IPS-18a (cell line): ENCODE measurements around the gene PEPD.

Source experiments
- H3K27ac ChIP-seq: one replicate; pipeline ENCODE4 v1.5.1; 2013; ENCODE audit warnings: low read length
- H3K27me3 ChIP-seq: one replicate; pipeline ENCODE4 v1.6.1; 2013; ENCODE audit warnings: mild to moderate bottlenecking, low read length; ENCODE audit not compliant: control insufficient read depth, insufficient read depth
- H3K36me3 ChIP-seq: one replicate; pipeline ENCODE4 v1.6.1; 2013; ENCODE audit warnings: low read depth, low read length; ENCODE audit not compliant: control insufficient read depth
- H3K4me1 ChIP-seq: one replicate; pipeline ENCODE4 v1.6.1; 2013; ENCODE audit warnings: low read depth, low read length; ENCODE audit not compliant: control insufficient read depth
- H3K4me3 ChIP-seq: one replicate; pipeline ENCODE4 v1.5.1; 2013; ENCODE audit warnings: low read length
- H3K9ac ChIP-seq: one replicate; pipeline ENCODE4 v1.6.1; 2013; ENCODE audit warnings: mild to moderate bottlenecking, low read length, moderate library complexity
- H3K9me3 ChIP-seq: one replicate; pipeline ENCODE4 v1.6.1; 2013; ENCODE audit warnings: low read depth, low read length; ENCODE audit not compliant: control insufficient read depth

Gene PEPD

DNA sequence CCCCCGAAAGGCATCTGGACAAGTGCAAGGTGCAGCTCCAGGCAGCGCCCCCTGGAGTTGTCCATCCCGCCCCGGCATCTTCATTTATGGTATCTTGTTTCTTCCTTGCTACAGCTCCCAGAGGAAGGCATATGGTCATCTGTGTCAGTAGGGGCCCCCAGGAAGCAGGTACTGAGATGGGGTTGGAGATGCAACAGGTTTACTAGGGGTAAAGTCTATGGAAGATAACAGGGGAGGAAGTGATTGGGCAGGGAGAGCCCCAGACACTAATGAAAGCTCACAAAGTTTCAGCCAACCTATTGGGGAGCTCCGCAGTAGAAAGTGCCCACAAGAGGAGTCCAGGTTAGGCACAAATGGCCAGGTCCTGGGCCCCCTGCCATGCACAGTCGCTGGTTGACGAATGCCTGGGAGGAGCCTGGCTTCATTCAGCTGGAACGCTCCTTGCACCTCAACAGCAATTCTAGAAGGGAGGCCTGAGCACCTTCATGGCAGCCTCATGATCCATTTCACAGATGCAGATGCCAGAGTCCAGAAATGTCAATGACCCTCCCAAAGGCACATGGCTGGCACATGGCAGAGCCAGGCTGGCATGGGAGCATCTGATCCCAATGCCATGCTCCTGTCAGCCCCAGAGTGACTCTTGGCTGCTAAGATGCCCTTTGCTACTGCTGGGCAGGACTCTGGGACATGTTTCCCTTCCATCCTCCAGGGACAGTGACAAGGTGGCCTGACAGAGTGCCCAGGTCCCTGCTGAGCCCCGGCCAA, 23.8 kb upstream of the PEPD start:
- Histone ChIP-seq H3K9me3 (no peaks in the 10 kb centered on the region), H3K4me3 (no peak overlapping the region), H3K9ac (no peak overlapping the region), H3K27ac (no peak overlapping the region), H3K4me1 (no peaks in the 10 kb centered on the region), H3K27me3 (no peaks in the 10 kb centered on the region), H3K36me3 (no peaks in the 10 kb centered on the region)

DNA sequence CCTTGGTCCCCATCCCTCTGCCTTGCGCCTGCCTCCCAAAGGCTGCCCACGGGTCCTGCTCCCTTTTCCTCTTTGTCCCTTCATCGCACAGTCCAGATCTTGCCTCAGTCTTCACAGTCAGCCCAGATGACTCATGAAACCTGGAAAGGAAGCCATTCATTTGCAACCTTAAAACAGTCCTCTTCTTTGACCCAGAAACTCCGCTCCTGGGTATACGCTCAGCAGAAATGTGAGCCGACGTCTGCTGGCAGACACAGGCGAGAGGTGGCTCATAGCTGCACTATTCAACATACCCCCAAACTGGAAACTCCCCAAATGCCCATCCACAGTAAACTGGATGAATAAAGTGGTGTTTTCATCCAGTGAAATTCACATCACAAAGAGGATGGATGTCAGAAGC, 13.6 kb upstream of the PEPD start:
- Histone ChIP-seq H3K27me3 (no peaks in the 10 kb centered on the region), H3K9ac (no peak overlapping the region), H3K36me3 (no peaks in the 10 kb centered on the region), H3K4me3 (no peak overlapping the region), H3K27ac (no peak overlapping the region), H3K4me1 (peaks cover 12% of the 10 kb centered on the region), H3K9me3 (no peaks in the 10 kb centered on the region)

DNA sequence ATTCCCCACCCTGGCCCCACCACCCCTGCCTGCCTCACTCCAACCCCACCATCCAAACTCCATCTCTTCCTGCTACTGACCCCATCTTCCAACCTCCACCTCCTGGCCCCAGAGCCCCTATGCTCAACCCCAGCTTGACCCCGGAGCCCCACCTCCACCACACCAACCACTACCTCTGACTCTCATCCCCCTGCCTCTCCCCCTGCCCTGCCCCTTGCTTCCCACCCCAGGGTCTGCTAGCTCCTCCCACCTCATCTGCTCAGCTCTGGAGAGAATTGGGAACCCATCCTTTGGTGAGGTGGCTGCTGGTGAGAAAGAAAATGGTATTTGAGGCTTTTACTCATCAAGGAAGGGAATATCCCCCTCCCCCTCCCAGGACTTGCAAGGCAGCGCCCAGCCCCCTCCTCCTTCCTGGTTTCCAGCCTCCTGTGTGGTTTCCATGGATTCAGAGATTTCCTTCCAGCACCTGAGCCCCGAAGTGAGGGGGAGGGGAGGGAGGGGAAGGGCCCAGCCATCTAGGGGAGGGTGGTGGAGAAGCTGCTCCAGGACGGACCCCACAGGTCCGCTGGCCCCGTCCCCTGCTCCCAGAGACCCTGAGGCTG, 11.4 kb upstream of the PEPD start:
- no peaks in the 10 kb centered on the region for H3K27me3 ChIP-seq
- H3K27ac ChIP-seq = no peak overlapping the region
- peaks cover 17% of the 10 kb centered on the region for H3K4me1 ChIP-seq
- no peak overlapping the region for H3K9ac ChIP-seq
- no peaks in the 10 kb centered on the region for H3K36me3 ChIP-seq
- H3K9me3 ChIP-seq = no peaks in the 10 kb centered on the region
- no peak overlapping the region for H3K4me3 ChIP-seq

DNA sequence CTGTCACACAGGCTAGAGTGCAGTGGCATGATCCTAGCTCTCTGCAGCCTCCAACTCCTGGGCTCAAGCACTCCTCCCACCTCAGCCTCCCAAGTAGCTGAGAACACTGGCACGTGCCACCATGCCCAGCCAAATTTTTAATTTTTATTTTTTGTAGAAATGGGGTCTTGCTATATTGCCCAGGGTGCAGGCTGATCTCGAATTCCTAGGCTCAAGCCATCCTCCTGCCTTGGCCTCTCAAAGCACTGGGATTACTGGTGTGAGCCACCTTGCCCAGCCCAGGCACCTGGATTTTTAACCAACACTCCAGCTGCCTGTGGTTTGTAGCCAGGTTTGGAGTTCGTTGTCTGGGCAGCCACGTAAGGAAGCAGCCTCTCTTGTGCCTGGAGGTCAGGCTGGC, 9.3 kb upstream of the PEPD start:
- Histone ChIP-seq H3K4me3 (no peak overlapping the region), H3K27ac (no peak overlapping the region), H3K27me3 (no peaks in the 10 kb centered on the region), H3K9ac (no peak overlapping the region), H3K4me1 (peaks cover 17% of the 10 kb centered on the region), H3K9me3 (no peaks in the 10 kb centered on the region), H3K36me3 (no peaks in the 10 kb centered on the region)

DNA sequence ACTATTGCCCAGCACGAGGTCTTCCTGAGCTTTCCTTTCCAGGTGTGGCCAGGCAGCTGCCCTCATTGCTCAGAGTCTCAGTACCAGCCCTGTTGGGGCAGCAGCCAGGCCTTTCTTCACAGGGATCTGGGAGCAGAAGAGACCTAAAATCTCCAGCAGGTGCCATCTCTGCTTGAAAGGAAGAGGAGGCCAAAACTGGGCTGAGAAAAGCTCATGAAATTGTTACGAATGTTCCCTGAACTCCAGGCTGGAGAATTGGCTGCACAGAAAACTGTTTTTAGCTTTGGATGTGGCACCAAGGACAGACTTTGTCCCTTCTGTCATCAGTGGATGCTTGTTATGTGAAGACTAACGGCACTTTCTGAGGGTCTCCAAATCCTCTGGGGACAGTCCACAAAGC, 8.7 kb upstream of the PEPD start:
- H3K9me3 ChIP-seq = no peaks in the 10 kb centered on the region
- H3K27ac ChIP-seq = no peak overlapping the region
- no peak overlapping the region for H3K9ac ChIP-seq
- no peaks in the 10 kb centered on the region for H3K27me3 ChIP-seq
- peaks cover 17% of the 10 kb centered on the region for H3K4me1 ChIP-seq
- H3K4me3 ChIP-seq = no peak overlapping the region
- no peaks in the 10 kb centered on the region for H3K36me3 ChIP-seq

DNA sequence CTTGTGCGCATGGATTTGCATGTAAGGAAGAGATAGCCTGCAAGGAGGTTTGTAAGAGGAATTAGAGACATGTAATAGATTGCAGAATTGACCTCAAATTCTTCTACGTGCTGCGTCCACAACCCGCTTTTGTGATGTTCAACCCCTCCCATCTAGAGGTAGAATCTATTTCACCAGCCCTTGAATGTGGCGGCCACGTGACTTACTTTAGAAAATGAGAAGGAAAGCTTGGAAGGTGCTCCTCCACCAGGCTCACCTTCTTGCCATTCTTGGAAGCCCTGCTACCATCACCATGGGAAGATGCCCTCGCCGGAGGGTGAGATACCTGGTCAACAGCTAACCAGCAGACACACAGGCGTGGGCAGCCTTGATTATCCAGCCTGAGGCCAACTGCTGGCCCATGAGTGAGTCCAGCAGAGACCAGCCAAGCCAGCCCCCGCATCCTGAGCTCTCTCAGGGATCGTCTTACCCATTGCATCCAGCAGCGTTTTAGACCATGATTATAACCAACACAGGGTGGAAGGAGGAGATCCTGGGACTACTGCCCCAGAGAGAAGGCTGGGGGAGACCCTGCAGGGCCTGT, 7.6 kb upstream of the PEPD start:
- Histone ChIP-seq H3K9ac (no peak overlapping the region), H3K27ac (no peak overlapping the region), H3K36me3 (no peaks in the 10 kb centered on the region), H3K27me3 (no peaks in the 10 kb centered on the region), H3K4me1 (peaks cover 17% of the 10 kb centered on the region), H3K4me3 (no peak overlapping the region), H3K9me3 (no peaks in the 10 kb centered on the region)

DNA sequence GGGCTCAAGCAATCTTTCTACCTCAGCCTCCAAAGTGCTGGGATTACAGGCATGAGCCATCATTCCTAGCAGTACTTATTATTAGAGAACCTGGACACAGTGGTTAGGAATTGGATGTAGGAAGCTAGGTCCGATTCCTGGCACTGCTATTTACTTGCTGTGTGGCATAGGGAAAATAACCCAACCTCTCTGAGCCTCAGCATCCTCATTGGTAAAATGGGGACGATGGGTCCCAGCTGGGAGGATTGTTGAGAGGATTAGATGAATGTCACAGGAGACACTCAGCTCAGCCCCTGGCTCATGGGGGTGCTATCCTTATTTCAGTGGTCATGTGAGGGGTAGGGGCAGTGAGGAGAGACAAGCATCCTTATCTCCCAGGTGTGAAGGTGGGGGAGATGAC, 6.8 kb upstream of the PEPD start:
- no peaks in the 10 kb centered on the region for H3K9me3 ChIP-seq

DNA sequence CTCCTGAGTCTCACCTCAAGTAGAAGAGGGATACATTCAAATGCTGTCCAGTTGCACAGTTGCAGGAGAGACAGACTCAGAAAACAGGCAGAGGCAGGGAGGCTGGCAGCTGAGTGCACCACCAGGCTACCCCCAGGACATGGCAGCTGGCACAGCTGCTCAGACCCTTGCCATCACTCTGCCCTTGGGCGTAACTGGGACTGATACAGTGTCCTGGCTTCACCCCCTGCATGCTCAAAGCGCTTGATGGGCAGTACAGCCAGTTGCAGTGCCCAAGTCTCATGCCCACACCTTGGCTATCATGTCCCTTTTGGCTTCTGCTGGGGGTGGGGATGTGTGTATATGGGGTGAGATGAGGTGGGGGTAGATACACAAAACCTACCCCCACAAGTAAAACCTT, 5.5 kb upstream of the PEPD start:
- Histone ChIP-seq H3K27me3 (no peaks in the 10 kb centered on the region), H3K9me3 (no peaks in the 10 kb centered on the region), H3K4me3 (no peak overlapping the region), H3K9ac (no peak overlapping the region), H3K36me3 (no peaks in the 10 kb centered on the region), H3K4me1 (peaks cover 4% of the 10 kb centered on the region), H3K27ac (no peak overlapping the region)

More for the DNA sequence above, 6.8 kb upstream of the PEPD start:
- Histone ChIP-seq H3K4me3 (no peak overlapping the region), H3K9ac (no peak overlapping the region), H3K27ac (no peak overlapping the region), H3K27me3 (no peaks in the 10 kb centered on the region), H3K4me1 (peaks cover 13% of the 10 kb centered on the region), H3K36me3 (no peaks in the 10 kb centered on the region)

DNA sequence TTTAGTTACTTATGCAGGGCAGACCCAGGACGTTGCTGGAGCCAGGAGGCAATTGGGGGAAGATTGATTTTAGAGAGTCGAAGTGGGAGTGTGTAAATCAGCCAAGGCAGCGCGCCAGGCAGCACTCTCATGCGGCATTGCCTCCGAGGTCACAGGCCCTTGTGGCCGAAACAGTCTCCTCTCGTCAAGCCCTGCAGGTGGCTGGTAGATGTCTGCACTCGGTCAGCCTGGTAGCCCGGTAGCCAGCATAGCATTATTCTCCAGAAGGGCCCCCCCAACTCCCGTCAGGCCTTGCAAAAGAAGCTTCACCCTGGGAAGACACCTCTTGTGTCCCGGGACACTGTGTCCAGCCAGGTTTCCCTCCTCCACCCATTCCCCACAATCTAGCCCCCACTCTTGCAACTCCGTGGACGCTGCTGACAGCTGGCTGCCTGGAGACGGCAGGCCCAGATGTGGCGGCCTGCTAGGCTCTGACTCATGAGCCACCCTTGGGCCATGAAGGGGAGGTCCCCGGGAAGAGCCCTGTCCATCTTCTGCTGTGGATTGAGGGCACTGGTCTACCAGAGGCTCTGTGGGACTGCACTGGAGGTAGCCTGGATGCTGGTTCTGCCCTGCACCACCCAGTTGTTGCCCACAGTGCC, 2.6 kb upstream of the PEPD start:
- Histone ChIP-seq H3K36me3 (no peaks in the 10 kb centered on the region), H3K27ac (no peak overlapping the region), H3K4me1 (peaks cover 4% of the 10 kb centered on the region), H3K27me3 (no peaks in the 10 kb centered on the region), H3K9ac (no peak overlapping the region), H3K4me3 (no peak overlapping the region), H3K9me3 (no peaks in the 10 kb centered on the region)

DNA sequence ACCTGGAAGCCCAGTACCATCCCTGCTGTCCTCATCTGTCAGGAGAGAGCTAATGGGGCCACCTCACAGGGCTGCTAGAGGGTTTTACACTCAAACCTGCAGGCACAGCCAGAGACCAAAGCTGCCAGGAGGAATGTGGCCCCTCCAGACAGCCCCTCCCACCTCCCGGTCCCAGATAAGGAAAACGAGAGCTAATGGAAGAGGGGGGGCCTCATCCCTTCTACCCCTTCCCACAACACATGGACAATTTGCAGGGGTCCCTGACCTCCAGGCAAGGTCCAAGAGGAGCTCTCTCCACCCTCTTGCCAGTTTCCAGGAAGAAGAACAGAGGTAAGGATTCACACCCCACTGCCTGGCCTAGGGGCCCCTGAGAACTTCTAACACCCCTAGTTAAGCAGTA, 1.6 kb upstream of the PEPD start:
- H3K36me3 ChIP-seq = no peaks in the 10 kb centered on the region
- H3K4me3 ChIP-seq = no peak overlapping the region
- no peak overlapping the region for H3K9ac ChIP-seq
- H3K27me3 ChIP-seq = no peaks in the 10 kb centered on the region
- no peak overlapping the region for H3K27ac ChIP-seq
- H3K9me3 ChIP-seq = no peaks in the 10 kb centered on the region
- peaks cover 8% of the 10 kb centered on the region for H3K4me1 ChIP-seq

DNA sequence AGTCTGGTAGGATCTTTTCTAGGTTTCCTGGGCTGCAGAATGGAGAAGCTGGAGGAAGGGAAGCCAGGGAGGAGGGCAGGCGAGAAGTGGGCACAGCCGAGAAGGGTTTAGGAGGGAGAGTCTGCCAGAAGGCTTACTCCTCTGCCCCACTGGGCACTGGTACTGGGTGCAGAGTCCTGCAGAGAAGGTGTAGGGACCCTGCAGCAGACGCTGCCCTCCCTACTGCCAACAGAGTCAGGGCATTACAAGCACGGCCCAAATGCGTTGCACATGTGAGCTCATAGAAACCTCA, 726 bp upstream of the PEPD start:
- Histone ChIP-seq H3K9ac (peak overlapping the region; percentile 61), H3K27me3 (no peaks in the 10 kb centered on the region), H3K4me3 (peak overlapping the region; percentile 79), H3K4me1 (peaks cover 8% of the 10 kb centered on the region), H3K36me3 (no peaks in the 10 kb centered on the region), H3K27ac (peak overlapping the region; percentile 28), H3K9me3 (no peaks in the 10 kb centered on the region)
